NCI-H82 (cell line): ENCODE results near the gene DCUN1D4.
"Not testable (repeated sequence)": the region's sequence is repeated elsewhere in the genome, so short reads cannot be mapped to it uniquely, and the experiment has no call there.

ENCODE experiments used
- DNase-seq: peaks from one replicate; lab custom pipeline; 2025; lab: John Stamatoyannopoulos, UW

Gene DCUN1D4

DNA sequence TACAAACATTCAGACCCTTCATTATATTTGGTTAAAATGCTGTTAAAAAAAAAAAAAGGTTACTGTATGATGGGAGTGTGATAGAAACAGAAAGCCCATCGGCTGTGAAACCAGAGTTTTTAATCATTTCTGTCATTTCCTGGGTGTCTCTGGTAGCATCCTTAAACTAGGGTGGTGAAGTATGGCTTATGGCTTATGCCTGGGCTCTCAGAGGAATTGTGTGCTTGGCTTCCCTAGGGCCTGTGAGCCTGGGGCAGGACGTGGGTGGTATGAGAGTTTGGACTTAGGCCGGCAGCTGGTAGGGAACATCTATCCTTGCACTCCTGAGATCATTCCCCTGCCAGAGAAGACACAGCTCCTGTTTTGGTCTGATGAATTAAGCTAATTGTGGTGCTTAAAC lies 52.2 kb downstream of the DCUN1D4 start:
- DNase-seq, result peak; percentile 12

DNA sequence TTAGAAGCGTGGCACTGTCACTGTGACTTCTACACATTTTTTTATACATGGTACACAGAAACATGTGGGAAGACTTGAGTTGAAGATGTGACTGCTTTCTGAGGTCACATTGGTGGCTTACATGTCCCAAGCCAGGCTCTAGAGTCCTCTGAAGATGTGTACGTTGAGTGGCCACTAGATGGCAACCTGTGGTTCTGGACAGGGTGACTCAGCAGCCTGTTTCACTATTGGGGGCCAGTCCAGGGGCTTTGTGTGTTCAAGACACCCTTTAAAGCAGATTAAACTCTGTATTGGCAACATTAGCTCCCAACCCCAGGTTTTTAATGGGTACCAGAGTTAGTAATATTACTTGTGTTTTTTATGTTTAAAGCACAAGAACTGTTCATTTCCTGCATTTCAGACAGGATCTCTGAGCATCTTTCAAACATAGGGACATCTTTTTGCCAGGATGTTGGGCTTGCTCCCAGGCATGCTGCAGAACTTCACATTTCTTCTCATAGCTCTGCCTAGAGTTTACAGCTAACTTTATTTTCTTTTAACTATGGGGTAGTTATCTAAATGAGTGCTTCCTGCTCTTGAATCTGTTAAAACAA lies 53.0 kb downstream of the DCUN1D4 start:
- DNase-seq, result peak; percentile 84

DNA sequence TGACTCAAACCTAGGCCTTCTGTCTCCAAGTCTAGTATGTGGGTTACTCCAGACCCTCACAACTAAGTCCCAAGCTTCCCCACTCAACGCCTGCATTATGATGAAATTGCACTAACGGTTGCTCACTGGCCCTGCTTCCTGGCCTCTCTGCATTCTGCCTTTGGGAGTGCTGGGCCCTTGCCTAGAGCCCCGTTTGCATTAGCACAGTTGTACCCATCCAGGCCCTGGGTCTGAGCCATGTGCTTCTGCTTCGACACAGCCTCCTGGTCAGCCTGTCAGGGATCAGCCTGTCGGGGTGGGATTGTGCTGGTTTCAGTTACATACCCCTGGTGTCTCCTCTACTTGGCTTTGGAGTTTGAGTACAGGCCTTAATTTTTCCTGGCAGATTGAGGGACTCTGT lies 58.4 kb downstream of the DCUN1D4 start:
- DNase-seq, result no peak

DNA sequence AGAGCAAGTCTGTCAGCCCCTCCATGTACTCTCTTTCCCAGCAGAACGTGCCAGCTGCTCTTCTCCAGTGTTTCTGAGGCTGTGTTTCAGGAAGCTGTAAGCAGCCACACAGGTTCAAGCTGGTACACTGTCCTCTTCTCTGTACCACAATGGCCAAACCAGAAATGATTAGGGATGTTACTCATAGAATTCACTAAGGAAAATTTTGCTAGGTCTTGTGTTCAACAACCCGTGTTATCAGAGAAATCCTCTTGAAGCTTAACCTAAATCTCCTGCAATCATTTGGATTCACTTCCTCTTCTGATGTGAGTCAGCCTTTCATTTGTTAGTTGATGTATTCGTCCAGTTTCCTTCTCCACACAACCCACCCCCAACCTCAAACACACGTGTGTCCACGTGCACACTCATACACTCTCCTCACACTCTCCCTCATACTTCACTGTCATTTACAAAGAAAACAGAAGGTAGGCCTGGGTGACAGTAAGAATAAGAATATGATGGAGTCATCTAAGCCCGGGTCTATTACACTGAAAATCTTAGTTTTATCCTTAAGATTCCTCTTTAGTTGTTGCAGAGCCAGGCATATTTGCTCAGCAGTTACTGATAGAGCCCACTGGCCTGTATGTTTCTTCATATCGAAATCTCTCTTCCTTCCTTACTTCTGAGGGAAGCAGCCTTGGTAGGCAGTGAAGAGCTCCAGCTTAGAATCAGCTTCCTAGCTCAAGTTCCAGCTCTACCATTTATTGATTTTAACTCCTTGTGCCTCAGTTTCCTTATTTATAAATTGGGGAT lies 63.4 kb downstream of the DCUN1D4 start:
- no peak for DNase-seq

DNA sequence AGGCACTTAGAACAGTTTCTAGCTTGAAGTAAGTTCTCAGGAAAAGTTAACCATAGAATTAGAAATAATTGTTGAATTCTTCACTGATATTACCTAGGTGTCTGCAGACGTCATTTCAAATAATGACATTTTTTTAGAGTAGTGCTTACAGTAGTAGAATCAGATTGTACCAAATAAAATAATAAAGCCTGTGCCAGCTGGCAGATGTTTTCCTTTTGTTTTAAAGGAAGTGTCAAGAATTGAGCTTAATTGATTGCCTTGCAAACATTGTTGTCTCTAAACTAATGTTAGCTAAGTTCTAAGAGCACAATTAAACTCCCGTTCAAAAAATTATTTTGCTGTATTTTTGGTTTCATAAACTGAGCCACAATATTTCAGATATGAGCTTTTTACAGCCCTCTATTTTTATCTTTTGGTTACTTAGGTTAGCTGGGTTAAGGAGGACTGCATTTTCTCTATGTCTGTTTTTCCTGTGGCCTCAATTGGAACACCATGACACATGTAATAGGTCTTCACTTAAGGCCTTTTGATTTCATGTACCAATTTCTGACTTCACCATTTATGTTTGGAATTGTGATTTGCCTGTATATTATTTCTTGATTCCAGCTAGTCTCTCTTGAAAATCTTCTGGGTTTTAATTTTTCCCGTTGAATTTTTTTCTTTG lies 64.2 kb downstream of the DCUN1D4 start:
- no peak for DNase-seq

DNA sequence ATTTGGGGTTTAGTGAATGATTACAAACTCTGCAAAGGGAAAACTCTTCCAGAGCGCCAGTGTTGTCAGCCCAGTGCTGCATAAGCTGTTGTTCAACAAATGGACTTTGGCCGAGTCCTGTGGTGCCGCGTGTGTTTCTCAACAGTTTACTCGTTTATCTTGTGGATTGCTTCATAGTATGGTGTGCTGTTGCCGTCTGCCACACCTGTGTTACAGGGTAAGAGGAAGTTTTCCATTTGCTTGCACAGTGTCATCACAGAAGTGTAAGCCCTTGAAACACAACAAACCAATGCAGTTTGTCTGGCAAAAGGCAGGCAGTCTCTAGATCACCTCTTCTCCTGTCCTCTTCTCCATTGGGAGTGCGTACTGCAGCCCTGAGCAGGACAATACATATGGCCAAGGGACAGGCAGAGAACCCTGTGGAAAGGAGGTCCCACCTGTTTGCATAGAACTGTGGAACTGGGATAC lies 66.3 kb downstream of the DCUN1D4 start:
- no peak for DNase-seq

DNA sequence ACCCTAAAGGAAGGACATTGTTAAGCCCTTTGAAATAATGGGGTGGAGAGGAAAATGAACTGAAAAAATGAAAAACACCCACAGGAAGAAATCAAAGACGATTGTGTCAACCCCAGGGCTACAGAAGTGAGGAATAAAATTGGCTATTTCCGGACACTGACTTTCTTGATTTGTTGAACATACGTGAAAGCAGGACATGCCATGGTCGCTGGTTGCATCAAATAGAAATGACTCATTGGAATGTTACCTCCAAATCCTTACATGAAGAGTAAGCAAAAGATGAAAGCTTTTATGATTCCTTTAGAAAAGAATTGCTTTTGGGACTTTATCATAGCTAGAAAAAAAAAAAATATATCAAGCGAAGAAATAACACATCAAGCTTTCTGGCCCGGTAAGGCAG lies 75.3 kb downstream of the DCUN1D4 start:
- no peak for DNase-seq

DNA sequence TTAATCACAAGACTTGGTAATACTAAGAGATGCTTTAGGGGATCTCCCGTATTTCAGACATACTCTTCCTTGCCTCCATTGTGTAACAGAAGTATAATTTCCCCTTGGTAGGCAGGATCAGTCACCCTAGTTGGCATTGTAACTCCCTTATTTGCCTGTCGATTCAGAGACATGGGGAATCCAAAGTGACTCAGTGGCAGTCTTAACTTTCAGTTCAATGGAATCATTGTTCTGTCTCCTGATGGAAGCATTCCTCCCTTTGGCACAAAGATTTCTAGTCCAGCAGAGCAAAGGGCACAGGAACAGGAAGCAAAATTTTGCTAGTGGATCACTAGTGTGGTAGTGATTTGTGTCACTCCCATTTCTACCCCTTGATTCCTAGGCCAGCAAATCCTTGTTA lies 80.4 kb downstream of the DCUN1D4 start:
- DNase-seq, result no peak

DNA sequence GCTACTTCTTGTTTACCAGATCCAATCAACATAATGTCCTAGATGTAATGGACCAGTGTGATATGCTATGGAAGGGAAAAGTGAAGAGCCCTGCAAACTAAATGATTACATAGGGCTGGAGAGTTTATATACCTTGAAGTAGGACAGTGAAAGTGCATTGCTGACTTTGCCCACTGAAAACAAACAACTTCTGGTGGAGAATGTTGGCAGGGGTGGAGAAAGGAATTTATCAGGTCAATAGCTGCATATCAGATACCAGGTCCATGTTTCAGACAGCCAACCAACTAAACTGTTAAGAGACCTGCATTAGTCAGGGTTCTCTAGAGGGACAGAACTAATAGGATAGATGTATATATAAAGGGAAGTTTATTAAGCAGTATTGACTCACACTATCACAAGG lies 82.4 kb downstream of the DCUN1D4 start:
- no peak for DNase-seq

DNA sequence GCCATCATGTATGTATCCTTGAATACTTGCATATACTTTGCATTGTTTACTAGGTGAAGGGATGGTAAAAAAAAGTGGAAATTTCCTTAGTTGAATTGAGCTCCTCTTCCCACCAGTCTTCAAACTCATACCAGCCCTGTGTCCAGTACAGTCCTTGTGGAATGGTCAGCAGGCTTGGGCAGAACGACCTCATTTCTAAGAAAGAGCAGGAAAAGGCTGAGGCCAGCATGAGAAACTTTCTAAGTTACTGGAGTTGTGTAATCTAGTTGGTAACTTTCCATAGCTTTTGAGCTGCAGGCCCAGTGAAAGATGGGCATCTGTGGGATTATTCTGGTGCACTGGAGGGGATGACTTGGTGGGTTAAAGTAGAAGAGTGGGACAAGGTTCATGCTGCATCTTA lies 87.6 kb downstream of the DCUN1D4 start:
- DNase-seq, result no peak

DNA sequence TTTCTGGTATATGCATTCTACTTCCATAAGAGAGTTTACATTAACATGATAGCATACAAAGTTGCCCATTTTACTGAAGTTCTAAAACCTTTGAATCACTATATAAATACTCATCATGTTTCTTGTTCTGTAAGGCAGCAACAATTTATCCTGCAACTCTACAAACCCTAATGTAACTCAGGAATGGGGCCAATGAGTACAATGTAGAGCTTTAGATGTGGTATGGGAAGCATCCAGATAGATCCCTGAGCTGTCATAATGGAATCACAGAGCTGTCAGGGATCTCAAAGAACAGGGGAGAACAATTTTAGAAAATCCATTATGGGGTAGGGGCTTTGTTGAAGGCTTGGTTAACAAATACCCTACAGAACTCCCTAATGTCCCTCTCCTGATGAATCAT lies 88.5 kb downstream of the DCUN1D4 start:
- no peak for DNase-seq

DNA sequence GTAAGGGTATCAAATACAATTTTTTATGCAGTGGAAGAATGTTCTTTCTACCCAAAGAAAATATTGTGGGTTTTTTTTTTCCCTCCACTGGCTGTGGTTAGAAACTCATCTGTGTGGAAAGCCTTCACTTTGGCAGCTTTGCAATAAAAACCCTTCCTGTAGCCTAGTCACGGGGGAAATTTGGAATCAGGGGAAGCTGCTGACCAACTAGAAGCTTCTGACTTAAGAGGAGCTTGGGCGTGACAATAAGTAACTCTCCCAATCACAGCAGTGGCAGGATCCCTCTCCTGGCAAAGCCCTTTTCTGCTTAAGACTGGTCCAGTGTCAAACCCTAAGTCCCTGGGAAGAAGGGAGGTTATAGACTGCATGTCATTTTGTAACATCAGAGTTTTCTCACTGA lies 89.3 kb downstream of the DCUN1D4 start:
- no peak for DNase-seq

DNA sequence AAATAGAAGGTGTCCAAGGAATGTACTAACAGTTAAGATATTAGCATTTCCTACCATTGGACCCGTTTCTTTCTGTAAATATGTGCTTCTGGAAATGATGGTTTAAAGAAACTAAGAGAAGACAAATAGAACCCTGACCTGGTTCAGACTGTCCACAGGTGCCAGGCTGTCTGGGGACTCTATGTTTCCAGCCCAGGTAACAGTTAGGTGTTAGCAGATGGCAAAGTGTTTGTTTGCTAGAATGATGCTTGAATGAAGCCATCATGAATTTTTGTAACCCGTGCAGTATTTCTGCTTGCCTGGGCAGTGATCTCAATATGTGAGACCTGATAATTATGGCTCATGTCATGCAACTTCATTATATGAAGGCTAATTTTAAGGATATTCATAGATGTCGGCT lies 89.7 kb downstream of the DCUN1D4 start:
- DNase-seq, result no peak

DNA sequence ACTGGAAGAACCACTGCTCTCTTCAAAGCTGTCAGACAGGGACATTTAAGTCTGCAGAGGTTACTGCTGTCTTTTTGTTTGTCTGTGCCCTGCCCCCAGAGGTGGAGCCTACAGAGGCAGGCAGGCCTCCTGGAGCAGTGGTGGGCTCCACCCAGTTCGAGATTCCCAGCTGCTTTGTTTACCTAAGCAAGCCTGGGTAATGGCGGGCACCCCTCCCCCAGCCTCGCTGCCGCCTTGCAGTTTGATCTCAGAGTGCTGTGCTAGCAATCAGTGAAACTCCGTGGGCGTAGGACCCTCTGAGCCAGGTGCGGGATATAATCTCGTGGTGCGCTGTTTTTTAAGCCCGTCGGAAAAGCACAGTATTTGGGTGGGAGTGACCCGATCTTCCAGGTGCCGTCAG lies 97.5 kb downstream of the DCUN1D4 start:
- DNase-seq, result not testable (repeated sequence)

DNA sequence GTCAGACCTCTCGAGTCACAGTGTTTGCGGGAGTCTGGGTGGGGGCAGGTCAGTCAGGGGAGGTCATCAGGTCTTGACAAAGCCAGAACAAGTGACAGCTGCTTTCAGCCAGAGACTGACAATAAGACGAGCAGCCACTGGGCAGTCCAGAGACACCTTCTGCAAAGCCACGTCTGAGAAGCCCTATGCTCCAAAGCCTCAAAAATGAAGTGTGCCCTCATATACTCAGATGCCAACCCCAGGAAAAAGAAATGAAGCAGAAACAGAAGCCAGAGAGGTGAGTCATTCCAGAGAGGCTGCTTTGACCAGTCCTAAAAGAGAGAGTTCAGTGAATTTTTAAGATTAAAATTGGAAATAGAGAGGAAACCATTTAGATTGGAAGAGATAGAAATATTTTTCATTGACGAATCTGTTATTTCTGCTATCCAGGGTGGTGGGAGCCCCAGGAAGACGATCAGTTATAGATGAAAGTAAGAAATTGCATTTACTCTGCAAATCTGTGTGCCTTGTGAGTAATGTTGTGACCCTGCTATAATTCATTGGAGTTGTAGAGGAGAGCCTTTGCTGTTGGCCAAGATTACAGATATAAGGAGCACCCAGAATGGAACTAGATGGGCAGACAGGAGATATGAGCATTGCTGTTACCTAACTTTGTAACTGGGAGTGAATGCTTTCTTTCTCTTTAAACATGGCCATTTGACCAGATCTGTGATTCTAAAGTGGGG lies 99.3 kb downstream of the DCUN1D4 start:
- DNase-seq, result no peak

DNA sequence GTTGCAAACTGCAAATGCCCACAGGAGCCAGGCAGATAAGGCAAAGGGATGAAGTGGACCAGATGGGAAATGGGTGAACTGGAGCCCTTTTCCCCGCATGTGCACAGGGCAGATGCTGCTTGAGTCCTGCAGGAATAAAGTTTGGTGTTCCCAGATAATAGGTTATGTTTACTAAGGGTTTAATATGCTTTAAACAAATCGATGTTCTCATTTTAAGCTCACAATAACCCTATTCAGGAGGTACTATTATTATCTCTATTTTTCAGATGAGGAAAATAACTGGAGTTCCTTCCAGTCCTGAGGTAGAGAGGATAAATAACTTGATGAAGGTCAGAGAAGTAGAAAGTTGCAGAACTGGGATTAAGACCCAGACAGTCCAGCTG lies 99.9 kb downstream of the DCUN1D4 start:
- no peak for DNase-seq

DNA sequence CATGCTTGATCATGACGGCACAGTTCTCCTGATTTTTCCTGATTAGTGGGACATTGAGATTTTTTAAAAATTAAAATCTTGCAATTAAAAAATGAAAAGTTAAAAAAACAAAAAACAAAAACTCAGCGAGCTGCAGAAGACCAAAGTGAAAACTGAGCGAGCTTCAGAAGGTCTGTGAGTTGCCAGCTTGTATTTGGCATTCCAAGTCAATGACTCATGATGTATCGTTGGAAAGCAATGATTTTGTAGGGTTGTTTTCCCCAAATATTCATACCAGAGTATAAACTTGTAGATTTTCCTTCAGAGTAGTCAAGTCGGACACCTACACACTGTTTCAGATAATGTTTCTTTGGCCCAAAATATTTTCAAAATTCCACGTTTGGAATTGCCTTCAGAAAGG lies 100.3 kb downstream of the DCUN1D4 start:
- DNase-seq, result no peak

DNA sequence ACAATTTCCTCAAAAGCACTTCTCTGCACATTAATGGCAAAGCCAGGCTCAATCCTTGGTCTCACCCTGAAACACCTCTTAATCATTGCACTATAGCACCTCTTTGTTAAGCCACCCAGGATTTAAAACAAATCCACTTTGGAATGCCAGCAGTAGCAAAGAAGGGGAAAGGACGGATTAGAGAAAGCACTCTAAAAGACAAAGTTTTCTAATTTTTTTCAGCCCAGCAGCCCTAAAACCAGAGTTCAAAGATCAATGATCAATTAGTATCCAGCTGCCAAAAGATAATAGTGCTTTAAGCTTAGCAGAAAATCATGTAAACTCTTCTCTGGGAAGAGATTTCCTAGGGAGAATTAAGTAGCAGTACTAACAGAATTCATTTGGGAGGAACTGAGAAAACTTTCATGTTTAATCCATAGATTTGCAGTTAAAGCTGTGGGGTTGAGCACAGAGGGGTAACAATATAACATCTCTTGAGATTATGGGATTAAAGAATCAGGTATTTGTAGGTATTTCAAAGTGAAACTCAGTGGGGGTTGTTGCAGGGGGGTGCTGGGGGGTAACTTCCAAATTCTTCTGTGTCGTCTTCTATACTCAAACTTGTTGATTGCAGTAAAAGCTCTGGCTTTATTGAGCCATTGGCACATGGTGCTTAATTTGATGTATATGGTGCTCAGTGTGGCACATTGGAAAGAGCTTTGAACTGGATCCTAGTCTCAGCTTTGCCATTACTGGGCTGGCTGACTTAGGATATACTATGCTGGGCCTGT lies 115.4 kb downstream of the DCUN1D4 start:
- peak; percentile 61 for DNase-seq

DNA sequence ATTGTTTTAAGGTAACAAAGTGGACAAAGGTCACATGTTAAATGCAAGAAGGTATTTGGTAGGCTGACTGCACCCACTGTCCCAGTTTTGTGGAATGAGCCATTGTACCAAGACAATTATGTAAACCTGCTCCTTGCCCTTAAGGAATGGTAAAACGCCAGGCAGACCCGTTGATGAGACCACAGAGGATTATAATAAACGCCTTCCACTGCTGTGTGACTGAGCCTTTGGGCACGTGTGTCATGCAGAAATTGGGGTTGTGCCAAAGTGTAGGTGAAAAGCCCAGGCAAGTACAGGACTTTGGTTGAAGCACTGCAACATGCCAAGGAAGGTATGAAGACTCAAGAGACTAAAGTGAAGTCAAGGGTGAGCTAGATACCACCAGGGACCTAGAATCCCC lies 117.5 kb downstream of the DCUN1D4 start:
- no peak for DNase-seq

DNA sequence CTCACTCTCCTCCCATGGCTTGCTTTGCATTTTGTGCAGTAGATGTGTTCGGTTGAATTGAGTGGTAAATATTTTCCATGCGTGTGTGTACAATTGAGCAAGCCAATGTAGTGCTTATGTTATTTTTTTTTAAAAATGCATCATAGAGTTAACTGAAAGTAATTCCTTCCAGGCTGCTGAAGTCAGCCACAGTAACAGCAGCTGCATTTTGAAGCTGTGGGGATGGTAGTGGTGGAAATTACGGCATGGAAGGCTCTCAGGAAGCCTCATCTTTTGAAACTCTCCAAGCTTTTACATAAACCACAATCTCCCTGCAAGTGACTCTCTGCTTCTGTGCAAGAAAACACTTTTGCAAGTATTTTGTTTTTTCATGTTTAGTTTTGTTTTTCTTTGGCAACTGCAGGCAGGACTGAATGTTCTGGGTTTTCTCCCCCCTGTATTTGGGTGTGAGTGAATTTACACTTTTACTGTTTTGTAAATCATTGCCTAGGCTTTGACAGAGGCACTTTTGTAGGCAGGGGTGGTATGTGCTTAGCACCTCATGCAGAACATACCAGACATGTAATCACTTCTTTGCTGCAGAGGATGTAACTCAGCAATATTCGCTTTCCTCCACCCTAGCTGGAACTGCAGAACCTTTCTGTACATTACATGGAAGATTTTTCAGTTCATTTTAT lies 121.0 kb downstream of the DCUN1D4 start:
- DNase-seq, result no peak

DNA sequence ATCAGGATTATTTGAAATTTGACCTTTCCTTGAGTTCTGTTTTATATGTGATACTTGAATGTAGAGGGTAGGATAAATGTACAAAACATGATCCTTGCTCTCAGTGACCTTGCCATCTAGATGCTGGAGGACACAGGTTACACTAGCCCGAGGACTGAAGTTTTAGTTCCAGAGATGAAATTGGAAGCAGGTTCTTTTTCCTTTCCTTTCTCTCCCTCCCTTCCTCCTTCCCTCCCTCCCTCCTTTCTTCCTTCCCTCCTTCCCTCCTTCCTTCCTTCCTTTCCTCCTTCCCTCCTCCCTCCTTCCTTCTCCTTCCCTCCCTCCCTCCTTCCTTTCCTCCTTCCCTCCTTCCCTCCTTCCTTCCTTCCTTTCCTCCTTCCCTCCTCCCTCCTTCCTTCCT lies 122.9 kb downstream of the DCUN1D4 start:
- DNase-seq, result no peak
